Common myeloid progenitor, CD34-positive (primary cell): ENCODE measurements around the gene ZDHHC5.

Experiments
- CTCF ChIA-PET: fragments of 350-600 bp; sonication (Branson Sonifier 250); formaldehyde crosslinking; loops from one replicate; lab custom pipeline; 2021; ENCODE audit warnings: antibody characterized with exemption; lab: Charles Lee
- POLR2A ChIA-PET: fragments of 350-600 bp; sonication (Branson Sonifier 250); formaldehyde crosslinking; loops from one replicate; lab custom pipeline; 2021; ENCODE audit warnings: antibody characterized with exemption; lab: Charles Lee
- DNase-seq, 3 donors: peaks; one replicate each; pipeline versions ENCODE4 v3.0.0 to v3.0.0-alpha.2; 2013
- H3K27ac ChIP-seq, 2 experiments: 1 replicate in 1 of 2; 2 replicates in 1 of 2; pipeline ENCODE4 v1.7.0; 2013; ENCODE audit warnings: inconsistent platforms in 2 of 2, low read length in 2 of 2, mild to moderate bottlenecking in 2 of 2, low read depth in 1 of 2, moderate library complexity in 1 of 2; ENCODE audit not compliant: severe bottlenecking in 2 of 2, insufficient read depth in 1 of 2, poor library complexity in 1 of 2
- H3K27me3 ChIP-seq, 5 experiments: replicated peaks in 2 of 5; 1 replicate in 3 of 5; 2 replicates in 2 of 5; pipeline versions ENCODE4 v1.6.1 to v1.7.0; 2013; ENCODE audit warnings: low read length in 4 of 5, mild to moderate bottlenecking in 2 of 5, moderate library complexity in 2 of 5, inconsistent platforms in 1 of 5; ENCODE audit not compliant: insufficient read depth in 5 of 5, control insufficient read depth in 4 of 5
- H3K36me3 ChIP-seq, 4 experiments: 1 replicate in 2 of 4; 2 replicates in 2 of 4; pipeline versions ENCODE4 v1.6.1 to v1.7.0; 2013; ENCODE audit warnings: low read length in 3 of 4, control low read depth in 1 of 4, mild to moderate bottlenecking in 1 of 4; ENCODE audit not compliant: control insufficient read depth in 4 of 4, insufficient read depth in 4 of 4
- H3K4me1 ChIP-seq, 4 experiments: 1 replicate in 3 of 4; 2 replicates in 1 of 4; pipeline versions ENCODE4 v1.6.1 to v1.7.1; 2013; ENCODE audit warnings: low read length in 3 of 4, mild to moderate bottlenecking in 3 of 4, control low read depth in 1 of 4, inconsistent platforms in 1 of 4, moderate library complexity in 1 of 4; ENCODE audit not compliant: control insufficient read depth in 4 of 4, insufficient read depth in 4 of 4; ENCODE audit errors: control extremely low read depth in 1 of 4
- H3K4me3 ChIP-seq, 7 experiments: 1 replicate in 4 of 7; 2 replicates in 3 of 7; pipeline versions ENCODE4 v1.5.1 to v1.7.0; 2013; ENCODE audit warnings: mild to moderate bottlenecking in 7 of 7, low read length in 6 of 7, moderate library complexity in 6 of 7, inconsistent platforms in 2 of 7, low read depth in 2 of 7, control low read depth in 1 of 7; ENCODE audit not compliant: insufficient read depth in 4 of 7, control insufficient read depth in 1 of 7; ENCODE audit errors: extremely low read depth in 1 of 7
- H3K9me3 ChIP-seq, 5 experiments: 1 replicate in 4 of 5; 2 replicates in 1 of 5; pipeline versions ENCODE4 v1.6.1 to v1.7.1; 2013; ENCODE audit warnings: low read length in 4 of 5, mild to moderate bottlenecking in 2 of 5, inconsistent platforms in 1 of 5, low read depth in 1 of 5, moderate library complexity in 1 of 5; ENCODE audit not compliant: control insufficient read depth in 4 of 5, insufficient read depth in 2 of 5; ENCODE audit errors: control extremely low read depth in 1 of 5
- WGBS: methylation state at CpG from one replicate; pipeline ENCODE4 v1.1.5; 2013; ENCODE audit not compliant: insufficient coverage; 5-methylcytosine and 5-hydroxymethylcytosine counted together

ZDHHC5 gene

DNA sequence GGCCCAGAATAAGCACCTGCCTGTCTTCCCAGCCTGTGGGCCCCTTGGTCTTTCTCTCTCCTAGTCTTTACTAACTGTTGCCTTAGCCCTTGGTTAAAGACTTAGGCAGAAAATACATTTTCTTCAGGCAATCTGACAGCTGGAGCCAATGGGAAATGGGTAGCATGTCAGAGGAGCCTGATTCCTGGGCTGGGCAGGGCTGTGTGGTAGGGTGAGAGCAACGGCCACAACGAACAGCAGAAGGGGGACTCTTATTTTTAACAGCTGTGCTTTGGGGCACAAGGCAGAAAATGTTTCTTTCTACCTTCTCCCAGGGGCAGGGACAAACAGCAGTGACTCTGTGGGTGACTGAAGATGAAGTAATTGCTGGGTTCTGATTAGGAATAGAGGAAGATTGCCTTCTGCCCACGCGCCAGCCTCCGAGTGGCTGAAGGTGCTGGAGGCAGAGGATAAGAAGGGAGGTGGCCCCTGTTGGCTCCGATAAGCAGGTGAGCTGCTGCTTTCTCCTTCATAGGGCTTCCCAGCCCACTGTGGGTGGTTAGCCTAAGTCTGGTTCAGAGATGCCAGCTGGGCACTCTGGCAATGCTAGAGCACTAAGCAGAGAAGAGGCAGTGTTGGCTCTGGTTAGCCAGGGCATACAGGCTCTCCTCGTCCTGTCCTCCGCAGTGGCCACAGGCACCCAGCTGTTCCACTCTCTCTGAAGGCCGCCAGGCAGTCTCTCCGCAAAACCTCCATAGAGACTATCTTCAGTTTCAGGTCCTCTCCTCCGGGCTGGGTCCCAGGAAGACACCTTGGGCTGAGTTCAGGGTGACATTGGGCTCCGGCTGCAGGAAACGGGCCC, 19.7 kb upstream of the ZDHHC5 start:
- H3K27ac ChIP-seq = no peak overlapping the region
- H3K9me3 ChIP-seq = no peaks in the 10 kb centered on the region
- ChIA-PET POLR2A (interaction anchor here (0.6 to 1.5 kb wide), 3 partner anchors 9 to 26 kb away, joined by 4 to 6 read pairs (median 5); no protein-coding TSS in a partner anchor), CTCF (interaction anchor here (0.7 to 14.0 kb wide), 10 partner anchors 8 to 295 kb away, joined by 3 to 401 read pairs (median 5); partner anchors contain the start of gene UBE2L6)
- peaks cover 26 to 77% (median 65%) of the 10 kb centered on the region in 4 experiments for H3K4me1 ChIP-seq
- H3K4me3 ChIP-seq = peak overlapping the region in 6 of 7 experiments; percentile 1 to 77 (median 60)
- WGBS = 7% methylated on average over 11 of the region's 13 CpGs
- peaks cover 0 to 44% (median 19%) of the 10 kb centered on the region in 5 experiments for H3K27me3 ChIP-seq
- peaks cover 0 to 5% (median 1%) of the 10 kb centered on the region in 4 experiments for H3K36me3 ChIP-seq
- peak; percentile 83 to 95 (median 90) for DNase-seq

- H3K9me3 ChIP-seq = no peaks in the 10 kb centered on the region
- peak in 2 of 3 donors; percentile 24 to 39 for DNase-seq
- 4% methylated on average over 14 of the region's 23 CpGs for WGBS
- H3K27me3 ChIP-seq = peaks cover 0 to 44% (median 19%) of the 10 kb centered on the region in 5 experiments
- ChIA-PET POLR2A (interaction anchor here (0.6 to 1.3 kb wide), 4 partner anchors 10 to 27 kb away, joined by 3 to 6 read pairs (median 4); partner anchors contain the start of gene ZDHHC5), CTCF (interaction anchor here (0.6 to 14.0 kb wide), 10 partner anchors 9 to 296 kb away, joined by 3 to 401 read pairs (median 3); partner anchors contain the start of gene UBE2L6)
- H3K4me1 ChIP-seq = peaks cover 31 to 77% (median 66%) of the 10 kb centered on the region in 4 experiments
- peak overlapping the region; percentile 34 to 77 (median 57) for H3K4me3 ChIP-seq
- H3K36me3 ChIP-seq = no peaks in the 10 kb centered on the region
- no peak overlapping the region for H3K27ac ChIP-seq
Measured at GRCh38 chr11:57648801-57649735, 18.8 kb upstream of the ZDHHC5 start.

DNA sequence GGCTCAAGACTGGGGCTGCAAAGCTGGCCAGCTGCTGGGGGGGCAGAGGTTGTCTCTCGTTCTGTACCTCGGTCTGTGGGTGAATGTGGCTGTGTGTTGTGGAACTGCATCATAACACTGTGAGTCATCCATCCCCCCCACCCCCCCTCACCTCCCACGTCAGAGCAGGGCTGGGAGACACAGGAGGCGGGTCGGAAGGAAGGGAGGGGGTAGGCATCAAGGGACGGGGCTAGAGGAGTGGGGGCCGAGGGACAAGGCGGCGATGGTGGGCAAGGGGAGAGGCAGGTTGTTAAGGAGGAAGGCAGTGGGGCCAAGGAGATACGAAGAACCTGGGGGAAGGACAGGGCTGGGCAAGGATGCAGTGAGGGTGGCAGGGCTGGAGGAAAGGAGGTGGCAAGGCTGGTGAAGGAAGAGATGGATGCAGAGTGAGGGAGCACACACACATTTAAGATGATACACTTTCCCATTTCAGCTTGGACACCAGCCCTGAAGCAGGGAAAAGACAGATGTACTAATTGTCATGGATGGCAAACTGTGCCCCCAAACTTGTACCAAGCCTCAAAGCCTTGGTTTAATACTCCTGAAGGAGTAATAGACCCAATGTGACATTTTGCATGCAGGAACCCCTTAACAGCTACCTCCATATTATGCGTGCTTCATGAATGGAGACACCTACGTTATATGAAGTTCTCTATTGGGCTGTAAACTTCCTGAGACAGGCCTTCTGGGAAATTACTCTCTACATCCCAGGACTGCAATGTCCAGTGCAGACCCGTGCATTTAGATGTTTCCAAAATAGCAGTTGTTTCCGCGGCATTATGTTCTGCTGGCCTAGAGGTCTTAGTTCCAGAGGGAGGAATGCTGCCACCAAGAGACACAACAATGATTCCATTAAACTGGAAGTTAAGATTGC, 17.8 kb upstream of the ZDHHC5 start, which contains the start of gene YPEL4:
Gene YPEL4 (minus strand): TSS at position 87 of the 913 bp plus-strand sequence. CDS start 2,805 bp downstream, outside the sequence.
- POLR2A ChIA-PET = interaction anchor here (1.3 kb wide), 1 partner anchor 11 kb away, joined by 3 read pairs; no protein-coding TSS in a partner anchor
- peak; percentile 87 to 96 (median 95) for DNase-seq
- H3K27me3 ChIP-seq = peaks cover 0 to 44% (median 19%) of the 10 kb centered on the region in 5 experiments
- 34% methylated on average over 9 of the region's 15 CpGs for WGBS
- CTCF ChIA-PET = interaction anchor here (1.2 to 14.0 kb wide), 4 partner anchors 9 to 297 kb away, joined by 3 to 401 read pairs (median 12); partner anchors contain the start of gene UBE2L6
- no peaks in the 10 kb centered on the region for H3K36me3 ChIP-seq
- peaks cover 31 to 71% (median 63%) of the 10 kb centered on the region in 4 experiments for H3K4me1 ChIP-seq
- H3K27ac ChIP-seq = no peak within 1 kb of the TSS
- H3K4me3 ChIP-seq = peak within 1 kb of the TSS; percentile 34 to 77 (median 57)
- no peaks in the 10 kb centered on the region for H3K9me3 ChIP-seq

- H3K27ac ChIP-seq = no peak overlapping the region
- CTCF ChIA-PET = interaction anchor here (2.8 kb wide), 1 partner anchor 11 kb away, joined by 17 read pairs; no protein-coding TSS in a partner anchor
- POLR2A ChIA-PET = interaction anchor here (1.3 kb wide), 1 partner anchor 11 kb away, joined by 3 read pairs; no protein-coding TSS in a partner anchor
- H3K27me3 ChIP-seq = peaks cover 0 to 42% (median 19%) of the 10 kb centered on the region in 5 experiments
- peaks cover 29 to 65% (median 56%) of the 10 kb centered on the region in 4 experiments for H3K4me1 ChIP-seq
- DNase-seq = no peak
- H3K9me3 ChIP-seq = no peaks in the 10 kb centered on the region
- H3K36me3 ChIP-seq = no peaks in the 10 kb centered on the region
- WGBS = 94% methylated on average over 5 of the region's 5 CpGs
- no peak overlapping the region for H3K4me3 ChIP-seq
Measured at GRCh38 chr11:57650739-57651090, 17.2 kb upstream of the ZDHHC5 start.

GRCh38 chr11:57651408-57651807, 16.5 kb upstream of the ZDHHC5 start:
- Histone ChIP-seq H3K9me3 (no peaks in the 10 kb centered on the region), H3K4me1 (peaks cover 25 to 58% (median 49%) of the 10 kb centered on the region in 4 experiments), H3K4me3 (no peak overlapping the region), H3K27ac (no peak overlapping the region), H3K27me3 (peaks cover 0 to 36% (median 16%) of the 10 kb centered on the region in 5 experiments), H3K36me3 (no peaks in the 10 kb centered on the region)
- no peak for DNase-seq
- CTCF ChIA-PET = interaction anchor here (1.0 to 1.9 kb wide), 3 partner anchors 11 to 13 kb away, joined by 3 to 11 read pairs (median 3); no protein-coding TSS in a partner anchor
- POLR2A ChIA-PET = no interaction called here
- WGBS = over 99% methylated on average over 7 of the region's 7 CpGs
